BLaER1 treated with 17β-estradiol and CSF1 and Interleukin-3, amounts not matched to agents 10 nM and 100 nM (cell line): ENCODE measurements around the gene E2F4.

Experiments
- H3K27ac ChIP-seq, 11 experiments: shearing (Covaris generic); formaldehyde crosslinking; 2 replicates each; pipeline ENCODE4 v1.8.1; 2022
- H3K27me3 ChIP-seq, 11 experiments: shearing (Covaris generic); formaldehyde crosslinking; 2 replicates each; pipeline ENCODE4 v1.8.1; 2022
- H3K36me3 ChIP-seq, 11 experiments: shearing (Covaris generic); formaldehyde crosslinking; 2 replicates each; pipeline ENCODE4 v1.8.1; 2022
- H3K4me1 ChIP-seq, 10 experiments: shearing (Covaris generic); formaldehyde crosslinking; 2 replicates each; pipeline ENCODE4 v1.8.1; 2022
- H3K4me2 ChIP-seq, 11 experiments: shearing (Covaris generic); formaldehyde crosslinking; 2 replicates each; pipeline ENCODE4 v1.8.1; 2022
- H3K4me3 ChIP-seq, 10 experiments: shearing (Covaris generic); formaldehyde crosslinking; 2 replicates each; pipeline ENCODE4 v1.8.1; 2022
- H3K9ac ChIP-seq, 11 experiments: shearing (Covaris generic); formaldehyde crosslinking; 2 replicates each; pipeline ENCODE4 v1.8.1; 2022
- H3K9me3 ChIP-seq, 11 experiments: shearing (Covaris generic); formaldehyde crosslinking; replicated peaks in 1 of 11; 2 replicates each; pipeline ENCODE4 v1.8.1; 2022
- H4K20me1 ChIP-seq, 11 experiments: shearing (Covaris generic); formaldehyde crosslinking; 2 replicates each; pipeline ENCODE4 v1.8.1; 2022
- Cebpa-rat ChIP-seq, 11 experiments: shearing (Covaris generic); IDR thresholded peaks; 2 replicates each; pipeline ENCODE4 v1.8.1; 2022

E2F4 gene

GRCh38 chr16:67246756-67247191 lies 54.8 kb downstream of the E2F4 start:
- Histone ChIP-seq H3K4me3 (peak overlapping the region; percentile 73 to 89 (median 84)), H3K27me3 (peaks cover 23 to 32% (median 29%) of the 10 kb centered on the region in 11 experiments), H4K20me1 (peaks cover 0 to 51% (median 18%) of the 10 kb centered on the region in 11 experiments; a peak in 15 of 22 replicates), H3K27ac (peak overlapping the region; percentile 11 to 92 (median 86); a peak in 20 of 22 replicates), H3K4me1 (peaks cover 59 to 86% (median 80%) of the 10 kb centered on the region in 10 experiments), H3K36me3 (0 out of 22 replicates have a peak, but pooled peaks cover 0 to 5% (median 0%) of the 10 kb centered on the region in 11 experiments), H3K4me2 (peak overlapping the region; percentile 92 to 100 (median 98)), H3K9me3 (no peaks in the 10 kb centered on the region), H3K9ac (peak overlapping the region; percentile 66 to 86 (median 79))
- no peak for TF ChIP-seq Cebpa-rat (IDR thresholded peaks at IDR 0.05)

GRCh38 chr16:67247192-67248072 lies 55.5 kb downstream of the E2F4 start, which contains the start of gene FHOD1:
TSS of gene FHOD1 (minus strand) at chr16:67247481. CDS start at chr16:67247410, 71 bp downstream.
- Histone ChIP-seq H3K27ac (peak within 1 kb of the TSS; percentile 11 to 92 (median 86); a peak in 21 of 22 replicates), H3K9ac (peak within 1 kb of the TSS; percentile 66 to 86 (median 79))

DNA sequence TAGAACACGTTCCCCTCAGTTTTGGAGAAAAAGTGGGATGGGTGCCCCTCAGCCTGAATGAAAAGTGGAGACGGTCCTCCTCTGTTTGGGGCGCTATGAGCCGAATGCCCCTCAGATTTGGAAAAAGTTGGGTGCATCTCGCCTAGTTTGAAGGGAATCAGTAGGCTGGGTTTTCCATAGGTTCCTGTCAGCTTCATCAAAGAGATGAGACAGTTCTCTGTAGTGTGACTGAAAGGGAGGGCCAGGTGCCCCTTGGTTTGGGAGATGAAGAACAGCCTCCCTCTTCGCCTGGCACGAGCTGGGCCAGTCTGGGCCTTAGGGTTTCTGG lies 56.1 kb downstream of the E2F4 start:
- TF ChIP-seq Cebpa-rat (IDR thresholded peaks at IDR 0.05), result no peak
- H3K4me1 ChIP-seq, result peaks cover 46 to 82% (median 74%) of the 10 kb centered on the region in 10 experiments
- H3K36me3 ChIP-seq, result no peaks in the 10 kb centered on the region
- no peaks in the 10 kb centered on the region for H3K9me3 ChIP-seq
- peaks cover 0 to 46% (median 18%) of the 10 kb centered on the region in 11 experiments; a peak in 15 of 22 replicates for H4K20me1 ChIP-seq
- H3K4me3 ChIP-seq, result peak overlapping the region; percentile 73 to 89 (median 84)
- peak overlapping the region; percentile 66 to 86 (median 76); a peak in 21 of 22 replicates for H3K9ac ChIP-seq
- peaks cover 23 to 32% (median 29%) of the 10 kb centered on the region in 11 experiments for H3K27me3 ChIP-seq
- peak overlapping the region in 9 of 11 experiments; percentile 14 to 92 (median 47); a peak in 9 of 22 replicates for H3K27ac ChIP-seq
- peak overlapping the region; percentile 92 to 100 (median 98) for H3K4me2 ChIP-seq

More at GRCh38 chr16:67247192-67248072, 55.5 kb downstream of the E2F4 start, which contains the start of gene FHOD1:
- Histone ChIP-seq H3K4me3 (peak within 1 kb of the TSS; percentile 73 to 89 (median 84)), H3K9me3 (no peaks in the 10 kb centered on the region), H4K20me1 (peaks cover 0 to 48% (median 18%) of the 10 kb centered on the region in 11 experiments; a peak in 15 of 22 replicates), H3K27me3 (peaks cover 23 to 32% (median 29%) of the 10 kb centered on the region in 11 experiments), H3K36me3 (no peaks in the 10 kb centered on the region), H3K4me1 (peaks cover 52 to 83% (median 76%) of the 10 kb centered on the region in 10 experiments), H3K4me2 (peak within 1 kb of the TSS; percentile 92 to 100 (median 98))
- no peak for TF ChIP-seq Cebpa-rat (IDR thresholded peaks at IDR 0.05)
